Body of pancreas (tissue), 4 donors: Measurements from ENCODE around the gene MMP17. TPM values are rescaled to one million over a fixed set of nuclear protein-coding genes. Genes with fewer than 3 reads are reported as not detected.
"Not testable (repeated sequence)": the region's sequence is repeated elsewhere in the genome, so short reads cannot be mapped to it uniquely, and the experiment has no call there.

Source experiments
- ATAC-seq: fragments of 150-250 bp; one replicate; pipeline ENCODE4 v1.9.1; 2016
- DNase-seq, 4 donors: peaks; one replicate each; pipeline ENCODE4 v3.0.0-alpha.2; 2019
- H3K27ac ChIP-seq, 4 donors: fragments of 200-600 bp; sonication (generic); 1 replicate in 3 of 4; 2 replicates in 1 of 4; pipeline versions ENCODE4 v1.5.1 to v1.6.1; 2016 to 2019; ENCODE audit warnings: mild to moderate bottlenecking in 1 of 4, mixed read lengths in 1 of 4, moderate library complexity in 1 of 4
- H3K27me3 ChIP-seq, 2 donors: fragments of 200-600 bp; sonication (generic); one replicate each; pipeline ENCODE4 v1.6.0; 2016; ENCODE audit warnings: mild to moderate bottlenecking in 1 of 2
- H3K36me3 ChIP-seq, 2 donors: fragments of 200-600 bp; sonication (generic); replicated peaks in 1 of 2; 2 replicates each; pipeline ENCODE4 v1.5.1; 2016; ENCODE audit warnings: low read depth in 2 of 2; ENCODE audit not compliant: insufficient read depth in 1 of 2
- H3K4me1 ChIP-seq: fragments of 200-600 bp; sonication (generic); one replicate; pipeline ENCODE4 v1.6.0; 2016
- H3K4me3 ChIP-seq, 2 donors: fragments of 200-600 bp; sonication (generic); 1 replicate in 1 of 2; 2 replicates in 1 of 2; pipeline ENCODE4 v1.5.1; 2016 to 2019
- H3K9me3 ChIP-seq, 3 donors: fragments of 200-600 bp; sonication (generic); 1 replicate in 2 of 3; 2 replicates in 1 of 3; pipeline ENCODE4 v1.5.1; 2016
- CTCF ChIP-seq, 7 experiments: fragments of 450-650 bp in 4 of 7; fragments of 200-600 bp in 3 of 7; sonication (generic) in 3 of 7; IDR thresholded peaks; one replicate each; pipeline ENCODE4 v1.5.1; 2016 to 2019; ENCODE audit warnings: antibody characterized with exemption in 7 of 7
- POLR2A ChIP-seq, 3 donors: fragments of 450-650 bp; IDR thresholded peaks; one replicate each; pipeline ENCODE4 v1.6.1; 2016; ENCODE audit warnings: antibody characterized with exemption in 3 of 3, mild to moderate bottlenecking in 2 of 3
- WGBS, 2 donors: methylation state at CpG; one replicate each; pipeline ENCODE4 v1.1.5; 2017; 5-methylcytosine and 5-hydroxymethylcytosine counted together
- intact Hi-C: fragments of 100-400 bp; cut with DNase I; formaldehyde crosslinking; loops from one replicate; pipeline ENCODE4 v1.15.1; 2023
- total RNA-seq, 2 donors: library from RNA; depleted of rRNA; stranded (reverse); fragments of >200 nt; gene quantifications; one replicate each; pipeline ENCODE4 v1.1.0, GENCODE V29; 2016

The MMP17 gene
- total RNA-seq, 2 donors from 2014 or later, result 2.6 to 6.7 TPM

DNA sequence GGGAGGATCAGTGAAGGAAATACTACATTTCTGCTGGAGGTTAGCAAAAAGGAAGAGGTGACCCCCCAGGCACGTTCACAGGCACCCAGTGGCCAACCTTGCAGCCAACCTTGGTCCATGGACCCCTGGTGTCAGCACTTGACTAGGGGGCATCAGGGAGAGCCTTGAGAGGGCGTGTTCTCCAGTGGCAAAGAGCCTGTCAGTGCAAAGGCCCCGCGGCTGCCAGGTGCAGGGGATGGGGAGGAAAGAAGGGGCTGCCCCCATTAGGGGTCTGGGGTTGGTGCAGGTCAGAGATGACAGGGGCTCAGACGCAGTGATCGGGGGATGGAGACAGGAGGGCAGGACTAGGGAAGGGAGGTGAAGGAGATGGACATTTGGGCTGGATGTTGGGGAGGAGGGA is 43.5 kb downstream of the MMP17 start:
- no peak for ATAC-seq

DNA sequence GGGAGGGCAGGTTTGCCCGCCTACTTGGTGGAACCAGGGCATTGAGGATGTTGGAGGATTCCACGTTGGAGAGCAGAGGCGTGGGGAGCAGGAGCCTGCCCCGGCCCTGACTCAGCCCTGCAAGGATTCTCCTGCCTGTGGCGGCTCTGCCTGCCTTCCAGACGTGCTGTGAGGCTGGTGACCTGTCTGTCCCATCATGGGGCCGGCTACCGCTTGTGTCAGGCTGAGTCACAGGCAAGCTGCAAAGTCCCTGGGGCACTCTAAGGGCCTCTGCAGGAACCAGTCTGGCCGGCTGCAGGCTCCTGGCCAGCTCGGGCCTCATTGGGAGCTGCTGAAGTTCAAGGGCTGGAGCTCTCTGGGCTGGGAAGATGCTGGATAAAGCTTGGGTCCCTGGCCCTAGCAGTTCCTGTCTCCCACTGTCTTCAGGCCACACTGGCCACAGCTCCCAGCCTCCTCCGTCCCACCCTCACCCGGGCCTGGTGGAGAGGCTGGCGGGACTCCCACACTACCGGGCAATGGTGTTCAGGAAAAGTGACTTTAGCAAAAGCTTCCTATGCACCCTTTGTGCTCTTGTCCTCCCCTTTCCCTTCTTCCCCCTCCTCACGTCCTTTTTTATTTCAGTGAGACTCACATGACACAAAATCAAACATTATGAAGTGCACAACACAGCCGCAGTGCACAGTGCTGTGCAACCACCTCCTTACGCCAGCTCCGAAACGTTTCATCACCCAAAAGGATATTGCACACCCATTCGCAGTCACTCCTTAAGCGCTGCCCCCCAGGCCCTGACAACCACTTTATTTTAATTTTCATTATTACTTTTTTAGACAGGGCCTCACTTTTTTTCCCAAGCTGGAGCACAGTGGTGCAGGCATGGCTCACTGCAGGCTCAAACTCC is 44.2 kb downstream of the MMP17 start:
- no peak for TF ChIP-seq CTCF (IDR thresholded peaks at IDR 0.05)
- no peak for TF ChIP-seq POLR2A (IDR thresholded peaks at IDR 0.05)
- intact Hi-C loops, result no loop called here
- no peaks in the 10 kb centered on the region for H3K4me1 ChIP-seq
- no peaks in the 10 kb centered on the region for H3K36me3 ChIP-seq
- ATAC-seq, result no peak
- no peaks in the 10 kb centered on the region for H3K27me3 ChIP-seq
- H3K27ac ChIP-seq, result no peak overlapping the region
- 65 to 83% methylated on average over 14 to 21 of the region's 21 CpGs for WGBS, 2 donors
- H3K4me3 ChIP-seq, result no peak overlapping the region
- no peaks in the 10 kb centered on the region for H3K9me3 ChIP-seq
- DNase-seq, result no peak

More for the DNA sequence above, 43.5 kb downstream of the MMP17 start:
- intact Hi-C loops, result no loop called here
- Histone ChIP-seq H3K27ac (no peak overlapping the region), H3K27me3 (no peaks in the 10 kb centered on the region), H3K4me3 (no peak overlapping the region), H3K36me3 (no peaks in the 10 kb centered on the region), H3K4me1 (no peaks in the 10 kb centered on the region), H3K9me3 (no peaks in the 10 kb centered on the region)
- no peak for DNase-seq
- no peak for TF ChIP-seq POLR2A (IDR thresholded peaks at IDR 0.05)
- TF ChIP-seq CTCF (IDR thresholded peaks at IDR 0.05), result no peak
- 83 to 95% methylated on average over 5 to 6 of the region's 6 CpGs for WGBS, 2 donors

DNA sequence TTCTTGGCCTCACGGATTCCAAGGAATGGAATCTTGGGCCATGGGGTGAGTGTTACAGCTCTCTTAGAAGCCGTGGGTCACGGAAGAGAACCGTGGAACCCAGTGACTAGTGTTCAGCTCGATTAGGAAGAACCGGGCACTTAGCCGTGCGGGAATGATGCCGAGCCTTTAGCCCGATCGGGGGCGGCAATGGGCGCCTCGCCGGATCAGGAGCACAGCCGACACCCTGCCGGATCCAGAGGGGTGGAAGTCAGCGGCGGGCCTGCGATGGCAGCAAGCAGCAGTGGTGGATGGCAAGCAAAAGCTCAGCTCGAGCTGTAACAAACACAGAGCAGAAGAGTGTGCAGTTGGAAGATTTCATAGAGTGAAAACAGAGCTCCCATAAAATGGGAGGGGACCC is 45.1 kb downstream of the MMP17 start:
- TF ChIP-seq CTCF (IDR thresholded peaks at IDR 0.05) (no peak), POLR2A (IDR thresholded peaks at IDR 0.05) (no peak)
- ATAC-seq (no peak), DNase-seq (no peak)
- intact Hi-C loops, result no loop called here
- Histone ChIP-seq H3K9me3 (no peaks in the 10 kb centered on the region), H3K27me3 (no peaks in the 10 kb centered on the region), H3K27ac (no peak overlapping the region), H3K4me3 (no peak overlapping the region), H3K4me1 (no peaks in the 10 kb centered on the region), H3K36me3 (no peaks in the 10 kb centered on the region)
- WGBS, 2 donors, result 89 to 92% methylated on average over 21 of the region's 21 CpGs

GRCh38 chr12:131874972-131875371 is 46.8 kb downstream of the MMP17 start:
- ATAC-seq, H3K27ac ChIP-seq, H3K9me3 ChIP-seq, H3K36me3 ChIP-seq, H3K4me3 ChIP-seq, DNase-seq, H3K4me1 ChIP-seq, intact Hi-C loops, H3K27me3 ChIP-seq: not testable (repeated sequence)
- 72 to 82% methylated on average over 6 of the region's 6 CpGs for WGBS, 2 donors

DNA sequence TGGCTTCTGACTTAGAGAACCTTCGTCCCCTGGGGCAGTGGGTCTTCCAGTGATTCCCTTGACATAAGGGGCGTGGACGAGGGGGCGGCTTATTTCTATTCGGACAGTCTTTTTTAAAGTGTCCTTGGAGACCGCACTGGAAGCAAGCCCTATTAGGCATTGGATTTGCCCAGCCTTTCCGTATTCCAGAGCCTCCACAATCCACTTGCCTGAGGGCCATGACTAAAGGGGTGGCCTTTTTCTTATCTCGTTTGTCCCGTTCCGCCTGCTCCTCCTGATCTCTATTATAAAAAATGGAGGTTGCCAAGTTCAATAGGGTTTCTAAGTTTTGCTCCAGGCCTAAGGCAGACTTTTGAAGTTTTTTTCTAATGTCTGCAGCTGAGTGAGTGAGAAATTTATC is 49.0 kb downstream of the MMP17 start:
- not testable (repeated sequence) for H3K36me3 ChIP-seq

DNA sequence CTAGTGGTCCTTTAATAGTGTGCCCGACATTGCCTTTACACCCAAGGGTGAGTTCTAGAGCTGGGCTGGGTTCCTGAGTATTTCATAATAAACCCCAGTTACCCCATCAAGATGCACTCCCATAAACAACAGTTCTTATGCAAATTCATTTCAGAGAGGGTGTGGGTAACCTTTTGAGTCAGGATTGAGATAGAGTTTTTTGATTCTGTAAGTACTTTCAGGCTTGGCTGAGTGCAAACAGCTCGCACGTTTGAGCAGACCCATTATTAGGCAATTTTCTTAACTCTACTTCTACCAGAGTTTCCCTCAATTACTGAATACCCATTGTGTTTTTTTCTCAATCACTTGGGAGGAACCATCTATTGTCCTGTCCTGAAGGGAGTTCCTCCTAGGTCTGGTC is 50.2 kb downstream of the MMP17 start:
- ATAC-seq, H3K36me3 ChIP-seq, H3K9me3 ChIP-seq, H3K4me1 ChIP-seq, intact Hi-C loops, H3K27ac ChIP-seq, H3K27me3 ChIP-seq, DNase-seq, H3K4me3 ChIP-seq: not testable (repeated sequence)
- WGBS, 2 donors, result 26 to 41% methylated on average over 3 of the region's 3 CpGs

More for the DNA sequence above, 49.0 kb downstream of the MMP17 start:
- H3K27me3 ChIP-seq, intact Hi-C loops, H3K9me3 ChIP-seq, ATAC-seq, DNase-seq, H3K4me3 ChIP-seq, H3K4me1 ChIP-seq, H3K27ac ChIP-seq: not testable (repeated sequence)
- WGBS, 2 donors, result 73 to 76% methylated on average over 10 of the region's 10 CpGs
